ENCODE results near the gene SNRNP48.
A peak's percentile ranks its signal among the peaks of the same experiment; 100 is the strongest.

DNA sequence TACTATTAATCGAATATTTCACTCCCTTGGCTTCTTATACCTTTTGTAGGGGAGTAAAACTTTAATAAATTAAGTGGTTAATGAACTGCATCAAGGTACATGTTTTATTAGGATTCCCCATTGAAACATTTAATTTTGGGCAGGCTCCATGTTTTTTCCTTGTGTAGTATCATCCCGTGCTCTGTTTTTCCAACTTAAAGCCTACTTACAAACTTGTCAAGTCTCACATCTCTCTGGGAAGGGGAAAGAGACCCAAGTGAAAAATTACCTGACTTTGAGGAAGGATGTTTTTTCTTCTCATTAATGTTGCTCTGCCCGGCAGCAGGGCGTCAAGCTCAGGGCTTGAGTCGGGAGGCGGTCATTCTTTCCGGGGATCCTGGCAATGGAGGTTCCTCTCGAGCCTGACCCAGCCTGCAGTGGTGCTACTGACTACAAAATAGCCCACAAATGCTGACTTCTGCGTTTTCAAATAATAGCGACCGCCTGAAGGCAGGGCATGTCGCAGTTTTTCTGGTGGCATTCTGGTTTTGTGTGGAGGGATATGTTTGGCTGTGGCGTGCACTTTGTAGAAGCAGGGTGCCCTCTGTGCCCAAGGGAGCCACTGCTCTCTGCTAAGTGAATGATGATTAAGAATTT is 46.1 kb upstream of the SNRNP48 start:
- TF ChIP-seq, protein P1, sequence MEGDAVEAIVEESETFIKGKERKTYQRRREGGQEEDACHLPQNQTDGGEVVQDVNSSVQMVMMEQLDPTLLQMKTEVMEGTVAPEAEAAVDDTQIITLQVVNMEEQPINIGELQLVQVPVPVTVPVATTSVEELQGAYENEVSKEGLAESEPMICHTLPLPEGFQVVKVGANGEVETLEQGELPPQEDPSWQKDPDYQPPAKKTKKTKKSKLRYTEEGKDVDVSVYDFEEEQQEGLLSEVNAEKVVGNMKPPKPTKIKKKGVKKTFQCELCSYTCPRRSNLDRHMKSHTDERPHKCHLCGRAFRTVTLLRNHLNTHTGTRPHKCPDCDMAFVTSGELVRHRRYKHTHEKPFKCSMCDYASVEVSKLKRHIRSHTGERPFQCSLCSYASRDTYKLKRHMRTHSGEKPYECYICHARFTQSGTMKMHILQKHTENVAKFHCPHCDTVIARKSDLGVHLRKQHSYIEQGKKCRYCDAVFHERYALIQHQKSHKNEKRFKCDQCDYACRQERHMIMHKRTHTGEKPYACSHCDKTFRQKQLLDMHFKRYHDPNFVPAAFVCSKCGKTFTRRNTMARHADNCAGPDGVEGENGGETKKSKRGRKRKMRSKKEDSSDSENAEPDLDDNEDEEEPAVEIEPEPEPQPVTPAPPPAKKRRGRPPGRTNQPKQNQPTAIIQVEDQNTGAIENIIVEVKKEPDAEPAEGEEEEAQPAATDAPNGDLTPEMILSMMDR (IDR thresholded peaks at IDR 0.05; ENCODE audit: control extremely low read depth in 1 of 3, insufficient read depth in 1 of 3, low read depth in 1 of 3, low read length in 3 of 3) = no peak
- TF ChIP-seq, protein P2, sequence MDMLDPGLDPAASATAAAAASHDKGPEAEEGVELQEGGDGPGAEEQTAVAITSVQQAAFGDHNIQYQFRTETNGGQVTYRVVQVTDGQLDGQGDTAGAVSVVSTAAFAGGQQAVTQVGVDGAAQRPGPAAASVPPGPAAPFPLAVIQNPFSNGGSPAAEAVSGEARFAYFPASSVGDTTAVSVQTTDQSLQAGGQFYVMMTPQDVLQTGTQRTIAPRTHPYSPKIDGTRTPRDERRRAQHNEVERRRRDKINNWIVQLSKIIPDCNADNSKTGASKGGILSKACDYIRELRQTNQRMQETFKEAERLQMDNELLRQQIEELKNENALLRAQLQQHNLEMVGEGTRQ (IDR thresholded peaks at IDR 0.05; ENCODE audit: low read length) = no peak
- no peak for TF ChIP-seq TBP (IDR thresholded peaks at IDR 0.05; ENCODE audit: low read depth, low read length)
- TF ChIP-seq HDAC6 (IDR thresholded peaks at IDR 0.05; ENCODE audit: low read depth, low read length) = no peak
- TF ChIP-seq POLR2A (IDR thresholded peaks at IDR 0.05; ENCODE audit: control extremely low read depth in 1 of 2, low read depth in 2 of 2, low read length in 2 of 2) = no peak
- TF ChIP-seq FOSL1 (IDR thresholded peaks at IDR 0.05; ENCODE audit: insufficient read depth, low read depth, low read length) = no peak
- TF ChIP-seq CTBP2 (IDR thresholded peaks at IDR 0.05; ENCODE audit: borderline replicate concordance, insufficient read depth, insufficient read length, low read length) = no peak
- TF ChIP-seq RXRA (IDR thresholded peaks at IDR 0.05; ENCODE audit: insufficient read depth, low read depth, low read length) = no peak
- TF ChIP-seq EZH2 (IDR thresholded peaks at IDR 0.05; ENCODE audit: low read depth, low read length, severe bottlenecking) = no peak
- TF ChIP-seq CBX5 (IDR thresholded peaks at IDR 0.05; ENCODE audit: low read depth, low read length) = no peak
- no peak for TF ChIP-seq JUND (IDR thresholded peaks at IDR 0.05; ENCODE audit: low read length)
- TF ChIP-seq KDM1A (IDR thresholded peaks at IDR 0.05; ENCODE audit: borderline replicate concordance, low read length) = no peak
- TF ChIP-seq TAF1 (IDR thresholded peaks at IDR 0.05; ENCODE audit: low read depth, low read length) = no peak
- peak; percentile 20; the same call in 1 of the 2 replicates for TF ChIP-seq MAFK (IDR thresholded peaks at IDR 0.05; ENCODE audit: low read depth, low read length)

Measured in H1 (cell line).